Naive thymus-derived CD4-positive, alpha-beta T cell (primary cell): Measurements from ENCODE around the gene GALNT13. TPM values are rescaled to one million over a fixed set of nuclear protein-coding genes. Genes with fewer than 3 reads are reported as not detected.

ENCODE experiments used
- ATAC-seq: fragments of 150-1000 bp; cut with Tn5 transposase; 2 replicates; pipeline ENCODE4 v1.10.0; 2021; ENCODE audit warnings: mild to moderate bottlenecking, moderate library complexity
- CTCF ChIA-PET: fragments of 350-600 bp; sonication (Branson Sonifier 250); formaldehyde crosslinking; loops from one replicate; lab custom pipeline; 2021; ENCODE audit warnings: antibody characterized with exemption; lab: Charles Lee
- POLR2A ChIA-PET: fragments of 350-600 bp; sonication (Branson Sonifier 250); formaldehyde crosslinking; loops from one replicate; lab custom pipeline; 2021; ENCODE audit warnings: antibody characterized with exemption, inconsistent platforms; lab: Charles Lee
- DNase-seq, 9 donors: peaks; one replicate each; pipeline versions ENCODE4 v3.0.0 to v3.0.0-alpha.2; 2020 to 2022; ENCODE audit warnings: mixed read lengths in 1 of 9
- H3K27ac ChIP-seq: one replicate; pipeline ENCODE4 v1.7.0; 2013; ENCODE audit warnings: mild to moderate bottlenecking, low read depth, low read length, moderate library complexity
- H3K27me3 ChIP-seq, 2 donors: one replicate each; pipeline ENCODE4 v1.7.0; 2013; ENCODE audit warnings: low read length in 2 of 2, mild to moderate bottlenecking in 2 of 2, moderate library complexity in 2 of 2; ENCODE audit not compliant: control insufficient read depth in 2 of 2, insufficient read depth in 2 of 2
- H3K36me3 ChIP-seq, 3 experiments: 1 replicate in 2 of 3; 2 replicates in 1 of 3; pipeline ENCODE4 v1.7.0; 2013; ENCODE audit warnings: low read length in 3 of 3, mild to moderate bottlenecking in 3 of 3, moderate library complexity in 1 of 3; ENCODE audit not compliant: insufficient read depth in 3 of 3, control insufficient read depth in 2 of 3
- H3K4me1 ChIP-seq, 2 donors: one replicate each; pipeline ENCODE4 v1.7.0; 2013; ENCODE audit warnings: low read length in 2 of 2, mild to moderate bottlenecking in 2 of 2, moderate library complexity in 1 of 2; ENCODE audit not compliant: control insufficient read depth in 2 of 2, insufficient read depth in 2 of 2
- H3K4me3 ChIP-seq: 2 replicates; pipeline ENCODE4 v1.7.0; 2013; ENCODE audit warnings: mild to moderate bottlenecking, low read length
- H3K9me3 ChIP-seq, 3 experiments: 1 replicate in 2 of 3; 2 replicates in 1 of 3; pipeline ENCODE4 v1.7.0; 2013; ENCODE audit warnings: low read length in 3 of 3; ENCODE audit not compliant: control insufficient read depth in 2 of 3
- H3K27ac Mint-ChIP-seq, 9 donors: one replicate each; pipeline ENCODE4 v1.8.0; 2020 to 2022; ENCODE audit warnings: mixed read lengths in 9 of 9, mild to moderate bottlenecking in 8 of 9, moderate library complexity in 5 of 9, inconsistent platforms in 2 of 9
- H3K27me3 Mint-ChIP-seq, 5 donors: one replicate each; pipeline ENCODE4 v1.8.0; 2021 to 2022; ENCODE audit warnings: mixed read lengths in 5 of 5, mild to moderate bottlenecking in 1 of 5
- H3K36me3 Mint-ChIP-seq, 5 donors: one replicate each; pipeline ENCODE4 v1.8.0; 2020 to 2022; ENCODE audit warnings: mixed read lengths in 5 of 5, mild to moderate bottlenecking in 3 of 5, inconsistent platforms in 1 of 5
- H3K4me1 Mint-ChIP-seq, 7 donors: one replicate each; pipeline ENCODE4 v1.8.0; 2020 to 2022; ENCODE audit warnings: mixed read lengths in 7 of 7, mild to moderate bottlenecking in 3 of 7, inconsistent platforms in 1 of 7
- H3K4me3 Mint-ChIP-seq, 10 donors: one replicate each; pipeline ENCODE4 v1.8.0; 2020 to 2022; ENCODE audit warnings: mild to moderate bottlenecking in 10 of 10, mixed read lengths in 10 of 10, moderate library complexity in 6 of 10, inconsistent platforms in 2 of 10
- H3K9me3 Mint-ChIP-seq, 11 donors: one replicate each; pipeline ENCODE4 v1.8.0; 2020 to 2022; ENCODE audit warnings: mixed read lengths in 11 of 11, mild to moderate bottlenecking in 4 of 11, inconsistent platforms in 1 of 11, moderate library complexity in 1 of 11
- intact Hi-C, 2 donors: fragments of 100-400 bp; cut with micrococcal nuclease; formaldehyde crosslinking; loops; one replicate each; pipeline ENCODE4 v1.15.1; 2023
- polyA plus RNA-seq, 2 donors: library from polyadenylated mRNA; unstranded; fragments of 300-500 nt; fragmentation: Illumina TruSeq; gene quantifications; one replicate each; pipeline ENCODE4 v1.2.3, GENCODE V29; 2021
- total RNA-seq, 6 experiments: library from RNA in 5 of 6; stranded (reverse) in 5 of 6; gene quantifications; 1 replicate in 5 of 6; 2 replicates in 1 of 6; pipeline ENCODE4 v1.2.3 and lab custom pipeline; 2021 to 2026

GALNT13 gene
- under 1 TPM in 1 of 5 experiments, not detected in 4; 0.44 TPM for total RNA-seq
- polyA plus RNA-seq, result not detected
- not detected for total RNA-seq (lab: John Stamatoyannopoulos, UW)

DNA sequence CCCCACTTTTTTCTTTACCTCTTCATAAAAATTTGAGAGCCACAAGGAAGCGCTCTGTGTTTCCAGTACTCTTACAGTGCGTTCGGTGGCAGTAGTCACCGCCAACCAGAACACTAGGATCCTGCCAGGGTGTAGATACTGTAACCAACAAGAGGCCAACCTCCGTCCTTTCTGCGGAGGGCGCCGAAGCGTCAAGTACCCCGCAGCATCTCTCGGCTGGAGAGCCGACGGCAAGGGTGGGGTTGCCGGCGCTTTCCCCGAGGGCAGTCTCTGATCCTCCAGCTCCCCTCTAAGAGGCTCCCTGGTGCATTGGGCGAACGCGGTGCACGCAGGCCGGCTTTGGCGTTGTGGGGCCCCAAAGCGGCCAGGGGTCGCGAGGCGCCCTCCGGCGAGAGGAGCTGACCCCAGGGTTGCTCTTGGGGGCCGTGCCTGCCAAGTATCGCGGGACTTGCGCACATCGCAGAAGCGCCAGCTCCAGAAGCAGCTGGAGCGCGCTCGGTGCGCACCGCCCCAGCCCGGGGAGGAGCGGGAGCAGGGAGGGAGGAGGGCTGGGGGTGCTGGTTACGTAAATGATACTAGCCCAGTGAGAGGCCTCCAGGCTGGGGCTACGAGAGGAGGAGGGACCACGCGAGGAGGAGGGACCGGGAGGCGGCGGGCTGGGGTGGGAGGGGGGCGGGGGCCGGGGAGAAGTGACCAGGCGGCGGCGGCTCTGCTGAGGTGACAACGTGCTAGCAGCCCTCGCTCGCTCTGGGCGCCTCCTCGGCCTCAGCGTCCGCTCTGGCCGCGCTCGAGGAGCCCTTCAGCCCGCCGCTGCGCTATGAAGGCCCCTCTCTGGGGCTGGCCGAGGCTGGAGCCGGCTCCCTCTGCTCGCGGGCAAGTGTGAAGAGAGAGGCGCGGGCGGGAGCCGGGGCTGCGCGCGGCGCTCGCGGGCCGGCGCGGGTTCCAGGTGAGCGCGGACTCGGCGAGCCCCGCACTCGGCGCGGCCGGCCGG lies at the start of gene GALNT13:
TSS of gene GALNT13 (plus strand) at position 692 of the 991 bp plus-strand sequence.
- Histone ChIP-seq H3K4me3 (no peak within 1 kb of the TSS), H3K27ac (no peak within 1 kb of the TSS), H3K4me1 (no peaks in the 10 kb centered on the region), H3K9me3 (no peaks in the 10 kb centered on the region), H3K27me3 (no peaks in the 10 kb centered on the region), H3K36me3 (no peaks in the 10 kb centered on the region)
- Mint-ChIP-seq H3K9me3 (peaks cover 0 to 15% (median 8%) of the 10 kb centered on the region in 11 donors), H3K4me1 (peaks cover 0 to 11% (median 5%) of the 10 kb centered on the region in 7 donors), H3K36me3 (peaks cover 3 to 15% (median 4%) of the 10 kb centered on the region in 5 donors), H3K4me3 (peak within 1 kb of the TSS in 5 of 10 donors; percentile 8 to 67 (median 38)), H3K27me3 (peaks cover 29 to 34% (median 32%) of the 10 kb centered on the region in 5 donors), H3K27ac (no peak within 1 kb of the TSS)
- ChIA-PET CTCF (no interaction called here), POLR2A (no interaction called here)
- intact Hi-C loops, result no loop called here
- ATAC-seq (no peak), DNase-seq (no peak)

DNA sequence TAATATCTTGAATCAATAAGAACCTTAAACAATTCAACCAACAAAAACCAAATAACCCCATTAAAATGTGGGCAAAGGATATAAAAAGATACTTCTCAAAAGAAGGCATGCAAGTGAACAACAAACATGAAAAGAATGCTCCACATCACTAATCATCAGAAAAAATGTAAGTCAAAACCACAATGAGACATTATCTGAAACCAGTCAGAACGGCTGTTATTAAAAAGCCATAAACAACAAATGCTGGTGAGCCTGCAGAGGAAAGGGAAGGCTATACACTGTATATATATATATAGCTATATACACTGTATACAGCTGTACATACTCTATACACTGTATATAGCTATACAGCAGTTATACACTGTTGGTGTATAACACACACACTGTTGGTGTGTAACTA lies 47.8 kb upstream of the GALNT13 start:
- H3K36me3 Mint-ChIP-seq, result no peaks in the 10 kb centered on the region
- H3K9me3 Mint-ChIP-seq, result peaks cover 0 to 28% (median 13%) of the 10 kb centered on the region in 11 donors
- intact Hi-C loops, result no loop called here
- H3K27ac ChIP-seq, result no peak overlapping the region
- no peak overlapping the region for H3K27ac Mint-ChIP-seq
- POLR2A ChIA-PET, result no interaction called here
- H3K27me3 ChIP-seq, result no peaks in the 10 kb centered on the region
- CTCF ChIA-PET, result no interaction called here
- no peaks in the 10 kb centered on the region for H3K36me3 ChIP-seq
- H3K27me3 Mint-ChIP-seq, result no peaks in the 10 kb centered on the region
- H3K4me3 ChIP-seq, result no peak overlapping the region
- no peaks in the 10 kb centered on the region for H3K4me1 Mint-ChIP-seq
- H3K9me3 ChIP-seq, result peaks cover 0 to 3% (median 3%) of the 10 kb centered on the region in 3 experiments
- ATAC-seq, result no peak
- DNase-seq, result no peak
- no peaks in the 10 kb centered on the region for H3K4me1 ChIP-seq
- H3K4me3 Mint-ChIP-seq, result no peak overlapping the region

GRCh38 chr2:153828335-153828734 lies 43.4 kb upstream of the GALNT13 start:
- H3K9me3 ChIP-seq, result peaks cover 0 to 3% (median 0%) of the 10 kb centered on the region in 3 experiments
- H3K27ac ChIP-seq, result no peak overlapping the region
- Mint-ChIP-seq H3K4me3 (no peak overlapping the region), H3K36me3 (no peaks in the 10 kb centered on the region), H3K4me1 (no peaks in the 10 kb centered on the region), H3K27ac (no peak overlapping the region), H3K27me3 (no peaks in the 10 kb centered on the region), H3K9me3 (peaks cover 0 to 35% (median 20%) of the 10 kb centered on the region in 11 donors)
- DNase-seq (no peak), ATAC-seq (no peak)
- ChIA-PET POLR2A (no interaction called here), CTCF (no interaction called here)
- no peaks in the 10 kb centered on the region for H3K4me1 ChIP-seq
- intact Hi-C loops, result no loop called here
- no peaks in the 10 kb centered on the region for H3K27me3 ChIP-seq
- H3K36me3 ChIP-seq, result no peaks in the 10 kb centered on the region
- H3K4me3 ChIP-seq, result no peak overlapping the region

- ATAC-seq, result no peak
- no peaks in the 10 kb centered on the region for H3K27me3 ChIP-seq
- no peak overlapping the region for H3K27ac Mint-ChIP-seq
Measured at GRCh38 chr2:153834662-153835061, 37.1 kb upstream of the GALNT13 start.

GRCh38 chr2:153858250-153858649 lies 13.5 kb upstream of the GALNT13 start:
- Mint-ChIP-seq H3K36me3 (no peaks in the 10 kb centered on the region), H3K4me1 (no peaks in the 10 kb centered on the region), H3K27me3 (no peaks in the 10 kb centered on the region), H3K9me3 (peaks cover 0 to 8% (median 0%) of the 10 kb centered on the region in 11 donors), H3K4me3 (no peak overlapping the region), H3K27ac (no peak overlapping the region)
- ChIA-PET CTCF (no interaction called here), POLR2A (no interaction called here)
- Histone ChIP-seq H3K27ac (no peak overlapping the region), H3K36me3 (no peaks in the 10 kb centered on the region), H3K4me1 (no peaks in the 10 kb centered on the region), H3K27me3 (no peaks in the 10 kb centered on the region), H3K9me3 (no peaks in the 10 kb centered on the region), H3K4me3 (no peak overlapping the region)
- no peak for DNase-seq
- intact Hi-C loops, result no loop called here
- ATAC-seq, result no peak

More at GRCh38 chr2:153834662-153835061, 37.1 kb upstream of the GALNT13 start:
- ChIA-PET POLR2A (no interaction called here), CTCF (no interaction called here)
- Histone ChIP-seq H3K4me3 (no peak overlapping the region), H3K36me3 (no peaks in the 10 kb centered on the region), H3K27ac (no peak overlapping the region), H3K9me3 (no peaks in the 10 kb centered on the region), H3K4me1 (no peaks in the 10 kb centered on the region)
- no peak for DNase-seq
- Mint-ChIP-seq H3K9me3 (peaks cover 0 to 35% (median 4%) of the 10 kb centered on the region in 11 donors), H3K36me3 (no peaks in the 10 kb centered on the region), H3K4me3 (no peak overlapping the region), H3K4me1 (no peaks in the 10 kb centered on the region), H3K27me3 (no peaks in the 10 kb centered on the region)
- intact Hi-C loops, result no loop called here

DNA sequence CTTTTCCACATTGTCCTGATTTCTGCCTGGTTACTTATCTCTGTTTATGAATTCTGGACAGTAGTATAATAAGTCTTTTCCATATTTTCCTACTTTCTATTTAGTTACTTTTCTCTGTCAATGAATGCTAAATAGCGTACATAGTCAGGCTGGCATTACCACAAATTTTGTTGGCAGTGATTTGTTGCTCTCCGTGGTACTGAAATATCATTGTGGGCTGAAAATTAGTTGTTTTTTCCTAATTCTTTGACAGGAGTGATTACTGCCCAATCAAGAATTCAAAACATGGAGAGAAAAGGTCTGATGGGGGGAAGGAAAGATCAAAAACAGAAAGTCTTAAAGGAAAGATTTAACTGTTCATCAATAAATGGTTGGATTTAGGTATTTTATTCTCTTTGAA lies 7.7 kb upstream of the GALNT13 start:
- Mint-ChIP-seq H3K36me3 (no peaks in the 10 kb centered on the region), H3K4me1 (no peaks in the 10 kb centered on the region), H3K27me3 (no peaks in the 10 kb centered on the region), H3K27ac (no peak overlapping the region), H3K4me3 (no peak overlapping the region), H3K9me3 (peaks cover 0 to 7% (median 0%) of the 10 kb centered on the region in 11 donors)
- Histone ChIP-seq H3K9me3 (no peaks in the 10 kb centered on the region), H3K4me1 (no peaks in the 10 kb centered on the region), H3K27ac (no peak overlapping the region), H3K36me3 (no peaks in the 10 kb centered on the region), H3K4me3 (no peak overlapping the region), H3K27me3 (no peaks in the 10 kb centered on the region)
- DNase-seq, result no peak
- intact Hi-C loops, result no loop called here
- POLR2A ChIA-PET, result no interaction called here
- no peak for ATAC-seq
- CTCF ChIA-PET, result no interaction called here
